Central memory CD8-positive, alpha-beta T cell (primary cell): Measurements from ENCODE around the gene MOBP.
"Not testable (repeated sequence)": the region's sequence is repeated elsewhere in the genome, so short reads cannot be mapped to it uniquely, and the experiment has no call there.

Source experiments
- ATAC-seq: fragments of 150-1000 bp; cut with Tn5 transposase; replicated peaks from 2 replicates; pipeline ENCODE4 v1.10.0; 2022; ENCODE audit warnings: mild to moderate bottlenecking, moderate FRiP score, moderate number of reproducible peaks; ENCODE audit not compliant: poor library complexity, severe bottlenecking; ENCODE audit errors: extremely low read depth
- DNase-seq, 2 donors: peaks; one replicate each; pipeline ENCODE4 v3.0.0; 2021; ENCODE audit warnings: low spot score in 2 of 2
- H3K27ac Mint-ChIP-seq: one replicate; pipeline ENCODE4 v1.8.0; 2022; ENCODE audit warnings: low read depth, mild to moderate bottlenecking, moderate library complexity, mixed read lengths
- H3K27me3 Mint-ChIP-seq: one replicate; pipeline ENCODE4 v1.8.0; 2022; ENCODE audit warnings: mixed read lengths
- H3K36me3 Mint-ChIP-seq: one replicate; pipeline ENCODE4 v1.8.0; 2022; ENCODE audit warnings: mild to moderate bottlenecking, moderate library complexity, mixed read lengths; ENCODE audit not compliant: insufficient read depth
- H3K4me1 Mint-ChIP-seq: one replicate; pipeline ENCODE4 v1.8.0; 2022; ENCODE audit warnings: mixed read lengths
- H3K4me3 Mint-ChIP-seq: one replicate; pipeline ENCODE4 v1.8.0; 2022; ENCODE audit warnings: mild to moderate bottlenecking, moderate library complexity, mixed read lengths
- H3K9me3 Mint-ChIP-seq: one replicate; pipeline ENCODE4 v1.8.0; 2022; ENCODE audit warnings: mixed read lengths

Gene MOBP

GRCh38 chr3:39456159-39456558 lies 11.3 kb upstream of the MOBP start:
- H3K27me3 Mint-ChIP-seq = peaks cover 69% of the 10 kb centered on the region
- no peak overlapping the region for H3K4me3 Mint-ChIP-seq
- H3K4me1 Mint-ChIP-seq = no peaks in the 10 kb centered on the region
- H3K9me3 Mint-ChIP-seq = no peaks in the 10 kb centered on the region
- H3K36me3 Mint-ChIP-seq = peaks cover 3% of the 10 kb centered on the region
- no peak for DNase-seq
- no peak for ATAC-seq
- no peak overlapping the region for H3K27ac Mint-ChIP-seq

GRCh38 chr3:39457361-39457760 lies 10.1 kb upstream of the MOBP start:
- no peak overlapping the region for H3K27ac Mint-ChIP-seq
- H3K9me3 Mint-ChIP-seq = no peaks in the 10 kb centered on the region
- peaks cover 64% of the 10 kb centered on the region for H3K27me3 Mint-ChIP-seq
- DNase-seq = no peak
- H3K4me3 Mint-ChIP-seq = no peak overlapping the region
- H3K36me3 Mint-ChIP-seq = peaks cover 3% of the 10 kb centered on the region
- no peaks in the 10 kb centered on the region for H3K4me1 Mint-ChIP-seq
- no peak for ATAC-seq

DNA sequence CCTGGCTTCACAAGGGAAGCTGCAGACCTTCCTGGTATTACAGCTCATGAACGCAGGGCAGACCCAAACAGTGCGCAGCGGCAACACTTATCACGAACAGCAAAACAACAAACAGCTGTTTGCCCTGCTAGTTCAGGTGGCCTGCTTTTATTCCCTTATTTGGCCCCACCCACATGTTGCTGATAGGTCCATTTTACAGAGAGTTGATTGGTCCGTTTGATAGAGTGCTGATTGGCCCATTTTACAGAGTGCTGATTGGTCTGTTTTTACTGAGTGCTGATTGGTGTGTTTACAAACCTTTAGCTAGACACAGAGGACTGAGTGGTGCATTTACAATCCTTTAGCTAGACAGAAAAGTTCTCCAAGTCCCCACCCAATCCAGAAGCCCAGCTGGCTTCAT lies 8.9 kb upstream of the MOBP start:
- H3K4me1 Mint-ChIP-seq, ATAC-seq, H3K36me3 Mint-ChIP-seq, H3K4me3 Mint-ChIP-seq, H3K9me3 Mint-ChIP-seq, DNase-seq, H3K27ac Mint-ChIP-seq: not testable (repeated sequence)
- peaks cover 57% of the 10 kb centered on the region for H3K27me3 Mint-ChIP-seq

- Mint-ChIP-seq H3K27ac (no peak overlapping the region), H3K4me3 (no peak overlapping the region), H3K36me3 (peaks cover 3% of the 10 kb centered on the region), H3K9me3 (no peaks in the 10 kb centered on the region), H3K4me1 (no peaks in the 10 kb centered on the region), H3K27me3 (peaks cover 38% of the 10 kb centered on the region)
- DNase-seq (no peak), ATAC-seq (no peak)
These were observed 6.8 kb upstream of the MOBP start for GRCh38 chr3:39460677-39461076.

DNA sequence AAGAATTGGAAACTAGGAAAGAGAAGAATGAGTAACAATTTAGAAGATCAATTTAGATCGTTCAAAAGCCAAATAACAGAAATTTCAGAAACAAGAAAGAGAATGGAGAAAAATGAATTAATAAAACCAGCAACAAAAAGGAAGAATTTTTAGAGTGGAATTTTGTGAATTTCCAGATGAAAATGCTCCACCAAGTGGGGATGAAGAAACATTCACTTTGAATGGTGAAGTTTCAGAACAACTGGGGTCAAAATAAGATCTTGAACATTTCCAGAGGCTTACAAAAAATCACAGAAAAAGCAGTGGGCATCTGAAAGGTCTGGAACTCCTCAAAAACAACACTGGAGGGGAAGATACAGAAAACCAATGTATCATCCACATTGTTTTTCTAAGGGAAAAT lies 4.2 kb upstream of the MOBP start:
- no peaks in the 10 kb centered on the region for H3K36me3 Mint-ChIP-seq

GRCh38 chr3:39466988-39467387 lies 492 bp upstream of the MOBP start:
- DNase-seq = no peak
- ATAC-seq = no peak
- Mint-ChIP-seq H3K27me3 (peaks cover 33% of the 10 kb centered on the region), H3K4me3 (no peak overlapping the region), H3K4me1 (no peaks in the 10 kb centered on the region), H3K27ac (no peak overlapping the region), H3K9me3 (no peaks in the 10 kb centered on the region), H3K36me3 (no peaks in the 10 kb centered on the region)

More for the DNA sequence above, 4.2 kb upstream of the MOBP start:
- Mint-ChIP-seq H3K27ac (no peak overlapping the region), H3K27me3 (peaks cover 34% of the 10 kb centered on the region), H3K4me1 (no peaks in the 10 kb centered on the region), H3K9me3 (no peaks in the 10 kb centered on the region), H3K4me3 (no peak overlapping the region)
- DNase-seq (no peak), ATAC-seq (no peak)

DNA sequence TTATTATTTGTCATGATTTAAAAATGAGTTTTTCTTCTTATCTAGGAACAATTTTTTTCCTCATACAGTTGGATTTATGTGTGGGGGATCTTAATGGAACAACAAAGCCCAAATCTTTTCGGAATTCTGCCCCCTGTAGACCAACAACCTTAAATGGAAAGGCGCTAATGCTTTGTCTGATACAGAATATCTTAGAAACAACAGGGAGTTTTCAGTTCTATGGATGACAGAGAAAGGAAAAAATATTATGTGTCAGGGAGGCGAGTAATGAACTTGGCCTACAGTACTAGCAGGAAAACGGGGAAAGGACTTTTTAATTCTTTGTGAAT lies 592 bp downstream of the MOBP start:
- Mint-ChIP-seq H3K9me3 (no peaks in the 10 kb centered on the region), H3K4me3 (no peak overlapping the region), H3K27me3 (peaks cover 44% of the 10 kb centered on the region), H3K27ac (no peak overlapping the region), H3K4me1 (no peaks in the 10 kb centered on the region), H3K36me3 (no peaks in the 10 kb centered on the region)
- DNase-seq (no peak), ATAC-seq (no peak)

- Mint-ChIP-seq H3K27ac (no peak overlapping the region), H3K36me3 (peaks cover 2% of the 10 kb centered on the region), H3K4me1 (no peaks in the 10 kb centered on the region), H3K9me3 (no peaks in the 10 kb centered on the region), H3K4me3 (no peak overlapping the region), H3K27me3 (peaks cover 49% of the 10 kb centered on the region)
- ATAC-seq (no peak), DNase-seq (no peak)
These were observed 1.8 kb downstream of the MOBP start for GRCh38 chr3:39469258-39469657.

- ATAC-seq = no peak
- Mint-ChIP-seq H3K36me3 (peaks cover 2% of the 10 kb centered on the region), H3K27ac (no peak overlapping the region), H3K27me3 (peaks cover 49% of the 10 kb centered on the region), H3K4me3 (no peak overlapping the region), H3K4me1 (no peaks in the 10 kb centered on the region), H3K9me3 (no peaks in the 10 kb centered on the region)
- DNase-seq = no peak
These were observed 2.5 kb downstream of the MOBP start for GRCh38 chr3:39469945-39470344.

DNA sequence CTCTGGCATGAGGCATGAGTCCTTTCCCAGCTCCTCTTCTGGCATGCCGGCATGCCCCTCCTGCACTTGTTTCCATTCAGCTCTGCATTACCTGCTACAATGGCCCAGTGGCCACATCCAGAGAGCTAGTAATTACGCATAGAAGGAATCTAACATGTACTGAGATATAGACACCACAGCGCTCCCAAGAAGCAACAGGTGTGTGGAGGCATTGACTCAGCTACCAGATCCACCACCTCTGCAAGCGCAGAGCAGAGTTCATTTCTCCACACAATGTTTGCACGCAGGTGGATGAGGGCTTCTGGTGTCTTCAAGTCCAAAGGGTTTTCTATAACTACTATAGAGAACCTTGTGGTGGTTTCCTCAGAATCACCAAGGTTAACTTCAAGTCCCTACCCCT lies 4.2 kb downstream of the MOBP start:
- no peak overlapping the region for H3K4me3 Mint-ChIP-seq

DNA sequence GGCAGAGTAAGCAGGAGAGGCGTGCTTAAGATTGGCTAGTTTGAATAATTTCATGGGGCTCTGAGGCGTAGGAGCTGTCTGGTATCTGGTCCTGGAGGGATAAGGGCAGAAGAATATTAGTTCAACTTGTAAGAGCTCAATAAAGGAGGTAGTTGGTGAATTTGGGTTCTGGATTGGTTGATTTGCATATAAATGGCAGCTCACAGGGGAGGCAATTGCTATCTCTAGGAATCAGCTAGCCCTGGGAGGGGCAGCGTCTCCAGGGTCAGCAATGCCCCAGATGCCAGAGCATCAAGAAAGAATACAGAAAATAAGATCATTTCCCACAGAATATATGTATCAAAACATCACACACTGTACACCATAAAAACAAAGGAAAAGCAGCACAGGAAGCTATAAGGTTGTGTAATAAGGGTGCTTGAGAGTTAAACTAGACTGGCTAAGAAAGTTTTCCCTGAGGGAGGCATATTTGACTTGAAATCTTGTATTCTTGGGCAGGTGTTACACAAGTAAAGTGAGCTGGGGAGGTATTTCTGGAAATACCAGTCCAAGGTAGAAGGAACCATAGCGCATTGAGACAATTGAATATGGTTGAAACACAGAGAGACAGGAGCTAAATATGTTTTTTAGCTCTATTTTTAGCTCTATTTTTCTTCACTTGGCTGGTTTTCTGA lies 6.1 kb downstream of the MOBP start:
- Mint-ChIP-seq H3K4me1 (no peaks in the 10 kb centered on the region), H3K27me3 (peaks cover 42% of the 10 kb centered on the region), H3K4me3 (no peak overlapping the region), H3K27ac (no peak overlapping the region), H3K9me3 (peaks cover 10% of the 10 kb centered on the region), H3K36me3 (peaks cover 2% of the 10 kb centered on the region)
- no peak for DNase-seq
- no peak for ATAC-seq

More for the DNA sequence above, 4.2 kb downstream of the MOBP start:
- Mint-ChIP-seq H3K36me3 (peaks cover 2% of the 10 kb centered on the region), H3K4me1 (no peaks in the 10 kb centered on the region), H3K27ac (no peak overlapping the region), H3K27me3 (peaks cover 55% of the 10 kb centered on the region), H3K9me3 (peaks cover 10% of the 10 kb centered on the region)
- no peak for ATAC-seq
- no peak for DNase-seq

DNA sequence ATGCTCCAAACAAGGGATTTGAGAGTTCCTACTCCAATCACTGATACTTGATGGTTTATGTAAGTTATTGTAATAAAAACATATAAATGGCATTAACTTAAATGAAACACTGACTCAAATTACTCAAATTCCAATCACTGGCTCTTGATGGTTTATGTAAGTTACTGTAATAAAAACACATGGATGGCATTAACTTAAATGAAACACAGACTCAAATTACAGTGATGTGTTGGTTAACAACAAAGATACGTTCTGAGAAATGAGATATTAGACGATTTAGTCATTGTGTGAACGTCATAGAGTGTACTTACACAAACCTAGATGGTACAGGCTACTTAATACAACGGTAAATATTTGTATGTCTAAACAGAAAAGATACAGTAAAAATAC lies 6.6 kb downstream of the MOBP start:
- ATAC-seq = no peak
- no peak for DNase-seq
- Mint-ChIP-seq H3K36me3 (peaks cover 2% of the 10 kb centered on the region), H3K4me1 (no peaks in the 10 kb centered on the region), H3K9me3 (peaks cover 10% of the 10 kb centered on the region), H3K27me3 (peaks cover 42% of the 10 kb centered on the region), H3K27ac (no peak overlapping the region), H3K4me3 (no peak overlapping the region)

DNA sequence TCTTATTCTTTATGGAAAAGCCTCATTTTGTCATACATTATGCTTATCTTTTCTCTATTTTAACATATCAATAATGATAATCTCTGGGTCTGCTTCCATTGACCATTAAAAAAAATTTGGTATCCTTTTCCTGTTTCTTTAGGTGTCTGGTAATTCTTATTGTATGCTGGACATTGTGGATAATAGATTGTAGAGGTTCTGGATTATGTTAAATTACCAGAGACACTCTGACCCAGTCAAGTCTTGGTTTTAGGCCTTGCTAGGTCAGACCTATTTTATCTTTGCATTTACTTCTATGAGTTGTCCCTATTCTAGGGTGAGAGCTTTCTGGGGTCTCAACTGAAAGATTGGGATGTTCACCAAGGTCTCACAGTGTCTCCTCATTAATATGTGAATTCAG lies 9.3 kb downstream of the MOBP start:
- H3K4me1 Mint-ChIP-seq = no peaks in the 10 kb centered on the region
- H3K27ac Mint-ChIP-seq = no peak overlapping the region
- peaks cover 10% of the 10 kb centered on the region for H3K9me3 Mint-ChIP-seq
- H3K27me3 Mint-ChIP-seq = peaks cover 35% of the 10 kb centered on the region
- no peak for DNase-seq
- peaks cover 2% of the 10 kb centered on the region for H3K36me3 Mint-ChIP-seq
- H3K4me3 Mint-ChIP-seq = no peak overlapping the region
- ATAC-seq = no peak

DNA sequence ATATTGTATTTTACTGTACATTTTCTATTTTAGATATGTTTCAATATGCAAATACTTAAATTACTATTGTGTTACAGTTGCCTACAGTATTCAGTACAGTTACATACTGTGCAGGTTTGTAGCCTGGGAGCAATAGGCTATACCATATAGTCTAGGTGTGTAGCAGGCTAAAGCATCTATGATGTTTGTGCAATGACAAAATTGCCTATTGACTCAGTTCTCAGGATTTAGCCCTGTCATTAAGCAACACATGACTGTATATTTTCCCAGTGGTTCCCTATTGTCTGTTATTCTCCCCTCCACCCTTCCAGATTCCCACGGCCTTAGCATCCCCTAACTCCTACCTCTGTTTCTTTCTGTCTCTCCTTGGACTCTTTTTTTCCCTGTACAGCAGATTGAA lies 10.7 kb downstream of the MOBP start:
- H3K4me3 Mint-ChIP-seq = no peak overlapping the region
- no peaks in the 10 kb centered on the region for H3K4me1 Mint-ChIP-seq
- peaks cover 21% of the 10 kb centered on the region for H3K27me3 Mint-ChIP-seq
- DNase-seq (no peak), ATAC-seq (no peak)
- peaks cover 10% of the 10 kb centered on the region for H3K9me3 Mint-ChIP-seq
- peaks cover under 1% of the 10 kb centered on the region for H3K36me3 Mint-ChIP-seq
- H3K27ac Mint-ChIP-seq = no peak overlapping the region
